Endothelial cell of umbilical vein (primary cell): ENCODE data around the gene XRCC4. TPM values are rescaled to one million over a fixed set of nuclear protein-coding genes. Genes with fewer than 3 reads are reported as not detected.

Experiments used
- BruUV-seq: library from RNA; stranded (reverse); fragments of 400-500 nt; replicated peaks from 2 replicates; lab custom pipeline; 2021; lab: Mats Ljungman, UMichigan
- CTCF ChIA-PET: fragments of 300-600, 350-600 bp; sonication (Branson Sonifier 250); formaldehyde crosslinking; loops from one replicate; lab custom pipeline; 2021; ENCODE audit warnings: antibody characterized with exemption, inconsistent platforms; lab: Charles Lee
- POLR2A ChIA-PET: fragments of 300-600, 350-600 bp; sonication (Branson Sonifier 250); formaldehyde crosslinking; loops from one replicate; lab custom pipeline; 2021; ENCODE audit warnings: antibody characterized with exemption, inconsistent platforms; lab: Charles Lee
- DNase-seq: peaks from one replicate; pipeline ENCODE4 v3.0.0-alpha.2; 2011; ENCODE audit warnings: low read depth, low spot score
- FAIRE-seq: peaks from 2 replicates; lab custom pipeline; 2011; peaks lifted over from hg19 to GRCh38; lab: Jason Lieb, UNC
- H2AFZ ChIP-seq: 2 replicates; pipeline ENCODE4 v1.6.0; 2012; ENCODE audit warnings: low read depth, low read length, control low read depth, inconsistent platforms
- H3K27ac ChIP-seq: 2 replicates; pipeline ENCODE4 v1.5.1; 2011; ENCODE audit warnings: low read depth, mild to moderate bottlenecking, control low read depth, low read length, moderate library complexity; ENCODE audit not compliant: insufficient read depth
- H3K27me3 ChIP-seq, 2 experiments: 2 replicates each; pipeline versions ENCODE4 v1.6.0 to v1.6.1; 2011; ENCODE audit warnings: low read length in 2 of 2, mixed read lengths in 1 of 2; ENCODE audit not compliant: control insufficient read depth in 2 of 2, insufficient read depth in 2 of 2
- H3K36me3 ChIP-seq, 2 experiments: 2 replicates in 1 of 2; 3 replicates in 1 of 2; pipeline ENCODE4 v1.5.1; 2011; ENCODE audit warnings: low read length in 2 of 2, mild to moderate bottlenecking in 1 of 2, moderate library complexity in 1 of 2; ENCODE audit not compliant: control insufficient read depth in 2 of 2, insufficient read depth in 2 of 2; ENCODE audit errors: extremely low read depth in 1 of 2
- H3K4me1 ChIP-seq: 3 replicates; pipeline ENCODE4 v1.5.1; 2011; ENCODE audit warnings: mild to moderate bottlenecking, low read length; ENCODE audit not compliant: control insufficient read depth, insufficient read depth; ENCODE audit errors: extremely low read depth
- H3K4me2 ChIP-seq: 2 replicates; pipeline ENCODE4 v1.6.1; 2011; ENCODE audit warnings: low read length, control low read depth, mixed read lengths; ENCODE audit not compliant: insufficient read depth
- H3K4me3 ChIP-seq, 3 experiments: fragments of 200-600 bp in 1 of 3; sonication (generic), shearing (Covaris generic) in 1 of 3; replicated peaks in 1 of 3; 2 replicates each; pipeline ENCODE4 v1.5.1; 2011 to 2016; ENCODE audit warnings: control low read depth in 3 of 3, low read length in 3 of 3, mild to moderate bottlenecking in 2 of 3, inconsistent platforms in 1 of 3, low read depth in 1 of 3, moderate library complexity in 1 of 3; ENCODE audit not compliant: insufficient read depth in 1 of 3
- H3K79me2 ChIP-seq: 2 replicates; pipeline ENCODE4 v1.6.0; 2012; ENCODE audit warnings: low read length, inconsistent platforms; ENCODE audit not compliant: control insufficient read depth, insufficient read depth
- H3K9ac ChIP-seq: replicated peaks from 2 replicates; pipeline ENCODE3; 2011; ENCODE audit warnings: low read length, control low read depth; ENCODE audit not compliant: insufficient read depth; ENCODE audit errors: extremely low read depth
- H3K9me1 ChIP-seq: replicated peaks from 3 replicates; pipeline ENCODE4 v1.6.0; 2011; ENCODE audit warnings: mild to moderate bottlenecking, low read length; ENCODE audit not compliant: control insufficient read depth, insufficient read depth; ENCODE audit errors: extremely low read depth
- H3K9me3 ChIP-seq: replicated peaks from 2 replicates; pipeline ENCODE4 v1.5.1; 2012; ENCODE audit warnings: low read length, inconsistent platforms; ENCODE audit not compliant: control insufficient read depth, insufficient read depth
- H4K20me1 ChIP-seq: replicated peaks from 2 replicates; pipeline ENCODE3; 2011; ENCODE audit warnings: mild to moderate bottlenecking, low read length; ENCODE audit not compliant: control insufficient read depth, insufficient read depth; ENCODE audit errors: extremely low read depth
- CTCF ChIP-seq, 2 donors: IDR thresholded peaks; 1 replicate in 1 of 2; 2 replicates in 1 of 2; pipeline ENCODE4 v1.5.1; 2011; ENCODE audit warnings: low read length in 2 of 2, mild to moderate bottlenecking in 2 of 2, moderate library complexity in 2 of 2, control low read depth in 1 of 2, inconsistent platforms in 1 of 2, low read depth in 1 of 2; ENCODE audit not compliant: insufficient read depth in 1 of 2; ENCODE audit errors: extremely low read depth in 1 of 2
- EZH2 ChIP-seq: IDR thresholded peaks from 2 replicates; pipeline ENCODE4 v1.6.1; 2012; ENCODE audit warnings: borderline replicate concordance, low read depth, mild to moderate bottlenecking, moderate library complexity, low read length, inconsistent platforms; ENCODE audit not compliant: severe bottlenecking
- FOS ChIP-seq: IDR thresholded peaks from 2 replicates; pipeline ENCODE4 v1.6.1; 2011; ENCODE audit warnings: mild to moderate bottlenecking, low read length, moderate library complexity, borderline replicate concordance; ENCODE audit not compliant: insufficient read depth
- GATA2 ChIP-seq: IDR thresholded peaks from 2 replicates; pipeline ENCODE4 v1.7.0; 2011; ENCODE audit warnings: low read depth, mild to moderate bottlenecking, moderate library complexity, mixed read lengths, low read length; ENCODE audit not compliant: insufficient read length, insufficient read depth
- JUN ChIP-seq: IDR thresholded peaks from 2 replicates; pipeline ENCODE4 v1.6.1; 2011; ENCODE audit warnings: borderline replicate concordance, low read depth; ENCODE audit not compliant: insufficient read length, insufficient read depth
- MYC ChIP-seq: IDR thresholded peaks from one replicate; pipeline ENCODE4 v1.6.1; 2011; ENCODE audit warnings: mild to moderate bottlenecking, low read depth, low read length
- POLR2A ChIP-seq: IDR thresholded peaks from 2 replicates; pipeline ENCODE4 v1.6.1; 2012; ENCODE audit warnings: low read depth, mild to moderate bottlenecking, control low read depth, low read length
- POLR2AphosphoS5 ChIP-seq: IDR thresholded peaks from 2 replicates; pipeline ENCODE4 v1.6.1; 2012; ENCODE audit warnings: low read depth, mild to moderate bottlenecking, control low read depth, low read length, moderate library complexity; ENCODE audit not compliant: insufficient read depth
- dilution Hi-C: fragments of 300-500 bp; cut with MboI; formaldehyde crosslinking; loops from one replicate; pipeline ENCODE4 v1.15.0; 2019; ENCODE audit warnings: low sequenced_read_pairs; ENCODE audit not compliant: extremely low pct_ligation_motif_present
- intact Hi-C: fragments of 100-400 bp; cut with micrococcal nuclease; formaldehyde crosslinking; loops from one replicate; pipeline ENCODE4 v1.10.0; 2022
- polyA plus RNA-seq, 4 experiments: library from polyadenylated mRNA; depleted of rRNA in 3 of 4; stranded (reverse) in 3 of 4; unstranded in 1 of 4; fragments of >200 nt; gene quantifications; 2 replicates each; pipeline versions ENCODE4 v1.2.1 to v1.2.3, GENCODE V29; 2011 to 2012; ENCODE audit warnings: missing spikeins in 1 of 4
- total RNA-seq: library from RNA; stranded (reverse); gene quantifications from 2 replicates; pipeline ENCODE4 v1.2.3, GENCODE V29; 2021
- TF ChIP-seq, protein P1 (sequence below): IDR thresholded peaks from 2 replicates; pipeline ENCODE4 v1.6.1; 2011; ENCODE audit not compliant: insufficient read depth, insufficient read length

XRCC4 gene
- total and polyA plus RNA-seq, 2 donors (not counting 3 experiments of a cell fraction or from before 2014, with no cell fraction given): 1.3 to 7.7 TPM

DNA sequence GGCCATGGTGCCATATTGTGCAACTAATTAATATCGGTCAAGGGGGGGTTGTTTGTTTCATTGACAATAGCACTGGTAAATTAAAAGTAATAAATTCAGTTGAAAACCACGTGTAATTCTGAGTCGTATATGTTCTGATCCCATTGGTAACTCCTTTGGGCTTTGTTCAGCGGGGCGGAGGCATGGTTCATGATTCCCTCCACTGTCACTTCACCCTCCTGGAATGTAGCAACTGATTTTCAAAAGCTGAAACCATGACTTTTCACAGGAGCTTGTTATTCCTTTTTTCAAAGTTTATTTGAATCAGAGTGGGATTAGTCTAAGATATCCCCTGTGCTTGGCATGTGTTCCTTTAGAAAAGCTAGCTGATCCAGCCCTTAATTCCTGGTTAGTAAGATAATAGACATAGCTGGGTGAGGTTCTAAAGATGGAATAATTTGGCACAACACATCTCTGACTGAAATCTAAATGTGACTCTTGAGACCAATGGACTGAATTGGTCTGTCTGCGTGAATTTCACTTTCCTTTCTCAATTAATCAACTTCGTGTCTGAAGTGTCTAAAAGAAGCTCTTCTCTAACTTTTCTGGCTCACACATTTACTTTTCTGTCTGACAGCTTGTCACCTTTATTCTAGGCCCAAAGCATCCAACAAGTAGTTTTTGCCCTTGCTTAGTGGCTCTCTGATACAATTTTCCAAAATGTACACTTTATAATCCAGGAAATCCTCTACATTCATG, 208.5 kb downstream of the XRCC4 start:
- DNase-seq (no peak), FAIRE-seq (no peak)
- CTCF ChIA-PET: no interaction called here

More for the DNA sequence above, 208.5 kb downstream of the XRCC4 start:
- no peaks in the 10 kb centered on the region for H3K27me3 ChIP-seq
- TF ChIP-seq JUN: no peak
- TF ChIP-seq GATA2: no peak
- TF ChIP-seq POLR2AphosphoS5: no peak
- no peak for TF ChIP-seq POLR2A
- no peak for TF ChIP-seq FOS
- no peak for TF ChIP-seq MYC
- no peak for TF ChIP-seq CTCF (IDR thresholded peaks at IDR 0.05; ENCODE audit: extremely low read depth in 1 of 2, insufficient read depth in 1 of 2, low read depth in 1 of 2, low read length in 2 of 2)
- no peak for TF ChIP-seq EZH2
- TF ChIP-seq, protein P1, sequence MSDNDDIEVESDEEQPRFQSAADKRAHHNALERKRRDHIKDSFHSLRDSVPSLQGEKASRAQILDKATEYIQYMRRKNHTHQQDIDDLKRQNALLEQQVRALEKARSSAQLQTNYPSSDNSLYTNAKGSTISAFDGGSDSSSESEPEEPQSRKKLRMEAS: no peak
- no peak overlapping the region for H3K4me2 ChIP-seq
- H3K9ac ChIP-seq: no peak overlapping the region
- H3K4me1 ChIP-seq: peaks cover 6% of the 10 kb centered on the region
- no TSS peak for BruUV-seq
- no peak overlapping the region for H2AFZ ChIP-seq
- no peaks in the 10 kb centered on the region for H3K36me3 ChIP-seq
- POLR2A ChIA-PET: no interaction called here
- no peak overlapping the region for H3K27ac ChIP-seq
- H3K9me1 ChIP-seq: no peaks in the 10 kb centered on the region
- dilution Hi-C loops (no loop called here), intact Hi-C loops (no loop called here)
- no peaks in the 10 kb centered on the region for H3K9me3 ChIP-seq
- no peaks in the 10 kb centered on the region for H3K79me2 ChIP-seq
- no peaks in the 10 kb centered on the region for H4K20me1 ChIP-seq
- no peak overlapping the region for H3K4me3 ChIP-seq
